Stimulated activated CD8-positive, alpha-beta memory T cell treated with anti-CD3 and anti-CD28 coated beads, Interleukin-12 subunit alpha, Interleukin-12 subunit beta, amount 100 ng/mL, for 1 hour (primary cell): ENCODE measurements around the gene LRFN2.

Experiments
- DNase-seq: peaks from one replicate; pipeline ENCODE4 v3.0.0-alpha.2; 2020; ENCODE audit warnings: low read depth

The LRFN2 gene

GRCh38 chr6:40543776-40544175, 43.4 kb downstream of the LRFN2 start:
- DNase-seq: no peak

- no peak for DNase-seq
Measured at GRCh38 chr6:40543146-40543545, 44.0 kb downstream of the LRFN2 start.

- no peak for DNase-seq
Measured at GRCh38 chr6:40542175-40542764, 44.9 kb downstream of the LRFN2 start.

- DNase-seq: no peak
Measured at GRCh38 chr6:40541556-40542174, 45.5 kb downstream of the LRFN2 start.

GRCh38 chr6:40540790-40541189, 46.4 kb downstream of the LRFN2 start:
- no peak for DNase-seq

- DNase-seq: no peak
Measured at GRCh38 chr6:40539853-40540252, 47.3 kb downstream of the LRFN2 start.

GRCh38 chr6:40538556-40538955, 48.6 kb downstream of the LRFN2 start:
- no peak for DNase-seq

- no peak for DNase-seq
Measured at GRCh38 chr6:40537446-40537845, 49.7 kb downstream of the LRFN2 start.

- DNase-seq: no peak
Measured at GRCh38 chr6:40536442-40536841, 50.7 kb downstream of the LRFN2 start.

- DNase-seq: no peak
Measured at GRCh38 chr6:40535819-40536380, 51.3 kb downstream of the LRFN2 start.

GRCh38 chr6:40535110-40535818, 51.9 kb downstream of the LRFN2 start:
- no peak for DNase-seq

GRCh38 chr6:40532349-40533000, 54.7 kb downstream of the LRFN2 start:
- DNase-seq: no peak

- no peak for DNase-seq
Measured at GRCh38 chr6:40529919-40530318, 57.2 kb downstream of the LRFN2 start.

- DNase-seq: no peak
Measured at GRCh38 chr6:40529040-40529439, 58.1 kb downstream of the LRFN2 start.

- no peak for DNase-seq
Measured at GRCh38 chr6:40528051-40528450, 59.1 kb downstream of the LRFN2 start.

- no peak for DNase-seq
Measured at GRCh38 chr6:40526036-40526435, 61.1 kb downstream of the LRFN2 start.

GRCh38 chr6:40524797-40525585, 62.2 kb downstream of the LRFN2 start:
- DNase-seq: no peak

GRCh38 chr6:40523505-40524172, 63.5 kb downstream of the LRFN2 start:
- no peak for DNase-seq

- DNase-seq: no peak
Measured at GRCh38 chr6:40521496-40521895, 65.7 kb downstream of the LRFN2 start.

- DNase-seq: no peak
Measured at GRCh38 chr6:40520678-40521077, 66.5 kb downstream of the LRFN2 start.

GRCh38 chr6:40520084-40520483, 67.1 kb downstream of the LRFN2 start:
- no peak for DNase-seq
